Measurements from ENCODE around the gene ITPA. TPM values are rescaled to one million over a fixed set of nuclear protein-coding genes. Genes with fewer than 3 reads are reported as not detected.
"Not testable (repeated sequence)": the region's sequence is repeated elsewhere in the genome, so short reads cannot be mapped to it uniquely, and the experiment has no call there.

ITPA gene
- total RNA-seq, 2 experiments from 2014 or later = 86.8 to 94.7 TPM

DNA sequence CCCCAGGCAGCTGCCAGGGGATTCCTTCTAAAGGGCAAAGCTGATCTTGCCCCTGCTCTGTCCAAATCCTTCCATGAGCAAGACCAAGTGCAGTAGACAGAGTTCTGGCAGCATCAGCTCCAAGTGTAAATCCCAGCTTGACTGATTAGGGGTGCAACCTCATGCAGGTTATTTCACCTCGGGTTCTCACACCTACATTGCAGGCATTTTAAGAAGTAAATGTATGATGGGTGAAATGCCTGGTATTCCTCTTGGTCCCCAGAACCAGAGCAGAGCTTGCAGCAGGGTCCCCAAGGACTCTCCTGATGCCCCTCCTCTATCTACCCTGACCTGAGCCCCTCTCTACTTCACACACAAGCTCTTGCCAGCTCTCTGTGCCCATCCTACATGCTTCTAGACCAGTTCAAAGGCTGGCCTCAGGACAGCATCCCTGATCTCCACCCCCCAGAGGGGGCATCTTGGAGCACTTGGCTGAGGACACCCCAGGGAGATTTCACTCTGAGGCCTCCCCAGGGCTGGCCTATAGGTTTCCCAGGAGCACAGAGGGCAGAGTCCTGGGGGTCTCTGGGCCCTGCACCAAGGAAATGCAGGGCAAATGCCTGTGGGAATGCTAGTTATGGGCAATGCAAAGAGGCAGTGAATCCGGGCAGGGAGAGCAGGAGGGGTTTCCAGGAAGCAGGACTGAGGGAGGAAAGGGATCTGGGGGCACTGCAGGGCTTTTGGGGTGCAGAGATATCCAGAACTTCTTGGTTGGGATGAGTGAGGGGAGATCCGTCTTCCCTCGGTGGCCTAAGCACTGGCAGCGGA is 37.0 kb upstream of the ITPA start:
- CTCF ChIA-PET = no interaction called here
- POLR2A ChIA-PET = interaction anchor here (0.6 kb wide), 1 partner anchor 721 kb away, joined by 6 read pairs; no protein-coding TSS in a partner anchor

DNA sequence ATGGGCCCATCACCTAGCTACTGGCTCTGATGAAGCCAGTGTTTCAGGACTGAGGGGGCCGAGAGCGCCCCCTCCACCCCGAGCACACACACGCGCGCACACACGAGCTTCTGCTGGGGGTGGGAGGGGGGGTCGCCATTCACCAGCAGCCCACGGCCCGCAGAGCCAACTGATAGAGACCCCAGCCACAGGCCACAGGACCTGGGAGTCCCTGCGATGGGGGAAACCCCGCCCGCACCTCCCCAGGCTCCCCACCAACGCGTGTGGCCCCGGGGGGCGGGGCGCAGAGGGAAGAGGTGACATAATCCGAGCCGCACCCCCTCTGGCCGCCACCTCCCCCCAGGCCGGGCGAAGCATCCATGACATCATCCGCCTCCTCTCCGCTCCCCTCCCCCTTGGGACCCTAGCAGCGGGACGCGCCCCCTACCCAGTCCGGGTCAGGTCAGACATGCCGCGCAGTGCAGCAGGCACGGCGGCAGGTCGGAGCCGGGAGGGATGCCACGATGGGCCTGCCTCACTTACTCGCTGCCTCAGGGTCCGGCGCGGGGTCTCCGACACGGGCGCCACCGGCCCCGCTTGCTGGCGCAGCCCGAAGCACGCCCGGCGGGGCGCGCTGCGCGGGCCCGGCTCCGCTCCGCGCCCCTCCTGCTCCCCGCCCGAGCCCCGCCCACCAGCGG is 36.2 kb upstream of the ITPA start, which contains the start of gene LZTS3:
Gene LZTS3 (minus strand): TSS at position 617 of the 677 bp plus-strand sequence. CDS start 6,386 bp downstream, outside the sequence.
- CTCF ChIA-PET = no interaction called here

GRCh38 chr20:3173610-3174441 is 35.5 kb upstream of the ITPA start:
- CTCF ChIA-PET = no interaction called here
- POLR2A ChIA-PET = no interaction called here

More for the DNA sequence above, 36.2 kb upstream of the ITPA start, which contains the start of gene LZTS3:
- POLR2A ChIA-PET = interaction anchor here (0.6 kb wide), 1 partner anchor 720 kb away, joined by 6 read pairs; no protein-coding TSS in a partner anchor

DNA sequence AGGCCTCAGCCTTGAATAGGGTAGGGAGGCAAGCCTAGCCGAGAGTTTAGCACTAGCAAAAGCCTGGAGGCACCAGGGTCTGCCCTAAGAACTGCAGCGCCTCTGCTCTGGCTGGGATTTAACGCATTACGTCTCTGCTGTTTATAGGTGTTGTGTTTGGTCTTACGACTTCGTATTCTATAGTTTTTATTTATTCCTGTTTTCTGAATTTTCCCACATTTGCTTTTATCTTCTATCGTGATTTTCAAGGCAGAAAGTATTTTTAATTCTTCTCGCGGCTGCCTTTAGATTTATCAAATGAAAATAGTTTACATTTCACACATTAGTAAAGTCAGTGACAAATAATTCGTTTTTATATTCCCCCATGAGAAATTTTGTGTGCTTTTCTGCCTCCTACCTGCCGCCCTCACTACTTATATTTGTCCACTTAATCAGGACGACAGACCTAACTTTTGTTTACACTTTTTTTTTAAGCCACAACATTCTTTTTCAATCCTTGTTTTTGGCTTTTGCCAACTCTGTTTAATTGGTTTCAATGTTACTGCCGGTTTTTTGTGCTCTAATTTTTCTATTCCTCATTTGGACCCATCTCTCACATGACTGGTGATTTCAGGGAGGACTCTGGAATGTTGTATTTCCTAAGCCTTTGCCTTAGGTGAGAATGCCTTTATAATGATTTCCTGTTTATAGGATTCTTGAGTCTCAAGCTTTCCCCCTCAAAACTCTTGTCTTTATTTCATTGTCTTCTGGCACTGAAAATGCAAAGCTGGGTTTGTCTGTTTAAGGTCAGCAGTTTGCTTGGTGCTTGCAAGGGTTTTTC is 34.6 kb upstream of the ITPA start:
- CTCF ChIA-PET = no interaction called here
- POLR2A ChIA-PET = no interaction called here

- ChIA-PET POLR2A (no interaction called here), CTCF (no interaction called here)
These were observed 34.0 kb upstream of the ITPA start for GRCh38 chr20:3175270-3175669.

DNA sequence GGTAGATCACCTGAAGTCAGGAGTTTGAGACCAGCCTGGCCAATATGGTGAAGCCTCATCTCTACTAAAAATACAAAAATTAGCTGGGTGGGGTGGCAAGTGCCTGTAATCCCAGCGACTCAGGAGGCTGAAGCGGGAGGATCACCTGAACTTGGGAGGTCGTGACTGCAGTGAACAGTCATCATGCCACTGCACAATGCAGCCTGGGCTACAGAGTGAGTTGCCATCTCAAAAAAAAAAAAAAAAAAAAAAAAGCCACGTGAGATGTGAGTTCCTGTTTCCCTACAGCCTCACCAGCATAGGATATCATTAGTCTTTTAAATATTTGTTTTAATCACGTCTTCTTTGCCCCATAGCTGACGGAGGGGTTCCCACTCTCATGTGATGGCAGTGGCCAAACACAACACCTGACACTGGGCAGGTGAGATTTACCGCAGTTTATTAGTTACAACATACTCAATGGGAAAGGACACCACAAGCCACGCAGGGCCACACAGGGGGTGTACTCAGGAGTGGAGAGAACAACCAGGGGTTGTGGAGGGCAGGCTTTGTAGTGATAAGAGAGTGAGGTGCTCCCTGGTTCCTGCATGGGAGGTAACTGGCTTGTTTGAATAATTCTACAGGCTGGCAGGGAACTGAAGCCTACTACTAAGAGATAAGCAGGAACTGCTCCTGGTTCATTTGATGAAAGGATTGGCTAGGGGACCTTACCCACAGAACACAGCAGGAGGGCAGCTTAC is 31.4 kb upstream of the ITPA start:
- ChIA-PET POLR2A (no interaction called here), CTCF (no interaction called here)

DNA sequence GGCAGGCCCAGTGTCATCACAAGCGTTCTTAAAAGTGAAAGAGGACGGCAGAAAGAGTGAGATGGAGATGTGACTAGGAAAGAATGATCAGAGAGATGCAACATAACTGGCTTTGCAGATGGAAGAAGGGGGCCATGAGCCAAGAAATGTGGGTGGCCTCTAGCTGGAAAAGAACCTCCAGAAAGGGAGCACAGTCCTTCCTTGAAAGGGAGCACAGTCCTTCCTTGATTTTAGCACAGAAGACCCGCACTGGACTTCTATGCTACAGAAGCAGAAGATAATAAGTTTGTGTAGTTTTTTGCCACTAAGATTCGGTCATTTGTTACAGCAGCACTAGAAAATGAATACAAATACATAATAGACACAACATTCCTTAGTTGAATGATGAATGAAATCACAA is 29.0 kb upstream of the ITPA start:
- POLR2A ChIA-PET = no interaction called here
- CTCF ChIA-PET = no interaction called here

DNA sequence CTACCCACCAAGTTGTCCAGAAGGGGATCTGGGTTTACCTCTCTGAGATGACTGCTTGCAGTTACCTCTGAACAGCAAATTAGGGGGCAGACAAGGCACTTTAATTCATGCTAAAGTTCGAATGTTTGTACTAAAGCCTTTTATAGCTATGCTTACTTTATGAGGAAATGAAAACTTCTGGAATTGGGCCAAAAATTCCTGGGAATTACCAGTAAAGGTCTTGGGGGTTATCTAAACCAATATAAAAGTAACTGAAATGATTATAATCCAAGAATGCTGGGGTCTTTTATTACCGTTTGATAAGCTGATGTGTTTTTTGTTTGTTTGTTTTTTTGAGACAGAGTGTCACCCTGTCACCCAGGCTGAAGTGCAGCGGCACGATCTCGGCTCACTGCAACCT is 28.0 kb upstream of the ITPA start:
- ChIA-PET CTCF (no interaction called here), POLR2A (no interaction called here)

GRCh38 chr20:3182429-3182828 is 26.9 kb upstream of the ITPA start:
- POLR2A ChIA-PET, CTCF ChIA-PET: not testable (repeated sequence)

DNA sequence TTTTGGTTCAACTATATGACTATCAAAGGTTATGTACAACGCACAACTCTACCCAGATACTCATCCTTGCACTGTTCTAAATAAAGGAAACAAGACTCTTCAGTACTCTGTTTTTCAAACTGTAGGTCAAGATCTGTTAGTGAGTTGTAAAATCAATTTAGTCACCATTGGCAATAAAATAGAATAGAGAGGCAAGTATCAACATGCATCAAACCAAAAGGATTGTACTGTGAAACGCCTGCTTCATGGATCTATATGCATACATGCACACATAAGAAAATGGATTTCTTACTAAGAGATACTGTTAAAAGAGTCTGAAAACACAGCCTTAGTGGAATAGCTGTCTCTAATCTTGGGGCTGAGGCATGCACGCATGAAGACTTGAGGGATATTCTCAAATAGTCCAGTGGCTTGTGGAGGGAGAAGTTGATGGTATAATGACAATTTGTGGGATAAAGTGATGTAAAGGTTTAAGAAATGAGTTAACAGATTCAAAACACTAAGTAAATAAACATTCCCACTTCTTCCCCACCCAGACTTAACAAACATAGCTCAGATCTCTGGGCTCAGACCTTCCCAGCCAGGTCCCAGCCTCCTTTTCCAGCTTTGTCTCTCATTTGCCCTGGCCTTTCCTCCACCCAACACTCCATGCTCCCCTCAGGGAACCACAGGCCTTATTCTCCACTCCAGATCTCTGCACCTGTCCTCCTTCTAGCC is 25.2 kb upstream of the ITPA start:
- CTCF ChIA-PET = interaction anchor here (0.6 kb wide), 1 partner anchor 27 kb away, joined by 3 read pairs; no protein-coding TSS in a partner anchor
- POLR2A ChIA-PET = no interaction called here

GRCh38 chr20:3187861-3188260 is 21.4 kb upstream of the ITPA start:
- CTCF ChIA-PET, POLR2A ChIA-PET: not testable (repeated sequence)

- ChIA-PET CTCF (no interaction called here), POLR2A (no interaction called here)
These were observed 20.4 kb upstream of the ITPA start for GRCh38 chr20:3188823-3189413.

DNA sequence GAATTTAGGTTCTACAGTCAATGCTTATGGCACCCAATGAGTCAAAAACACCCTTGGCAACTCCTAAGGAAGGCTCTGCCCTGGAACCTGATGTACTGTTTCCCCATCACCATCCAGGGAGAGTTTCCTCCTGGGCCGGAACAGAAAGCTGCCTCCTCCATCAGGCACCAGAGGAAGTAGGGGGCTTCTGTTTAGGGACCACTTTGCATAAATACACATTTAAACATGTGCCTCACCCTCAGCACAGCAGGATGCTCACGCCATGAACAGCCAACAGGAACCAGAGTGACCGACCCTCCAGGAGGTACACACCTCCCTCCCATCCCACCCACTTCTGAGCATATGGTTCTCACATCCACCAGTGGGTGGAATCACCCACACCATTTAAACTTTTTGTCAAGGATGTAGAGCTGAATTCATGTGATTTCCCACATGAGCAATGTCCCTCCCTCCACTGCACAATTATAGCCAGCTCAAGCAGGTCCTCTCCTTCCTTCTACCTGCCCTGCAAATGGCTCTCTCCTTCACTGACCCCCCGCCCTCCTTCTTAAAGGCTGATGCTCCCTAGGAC is 19.7 kb upstream of the ITPA start:
- ChIA-PET CTCF (no interaction called here), POLR2A (interaction anchor here (1.3 kb wide), 1 partner anchor 13 kb away, joined by 4 read pairs; no protein-coding TSS in a partner anchor)

DNA sequence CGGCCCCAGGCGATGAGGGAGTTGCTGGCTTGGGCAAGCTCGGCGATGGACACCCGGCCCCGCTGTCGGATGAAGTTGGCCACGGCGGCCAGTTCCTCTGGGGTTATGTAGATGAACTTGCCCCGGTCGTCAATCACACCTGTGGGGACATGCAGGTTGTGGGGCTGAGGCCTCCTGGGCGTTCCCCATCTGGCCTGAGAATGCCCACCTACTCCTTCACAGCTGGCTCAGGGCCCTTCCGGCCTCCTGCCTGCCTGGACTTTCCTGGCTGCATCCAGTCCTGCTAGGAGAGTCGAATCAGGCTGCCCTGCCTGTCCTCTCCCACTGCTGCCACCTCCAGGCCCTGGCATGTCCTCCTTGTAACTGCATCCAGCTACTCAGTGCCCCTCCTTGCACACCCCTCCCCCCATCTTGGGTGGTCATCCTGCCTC is 18.6 kb upstream of the ITPA start:
- CTCF ChIA-PET = interaction anchor here (0.6 kb wide), 1 partner anchor 28 kb away, joined by 3 read pairs; no protein-coding TSS in a partner anchor
- POLR2A ChIA-PET = interaction anchor here (0.7 to 1.3 kb wide), 2 partner anchors 12 to 621 kb away, joined by 3 to 4 read pairs; no protein-coding TSS in a partner anchor

- CTCF ChIA-PET = no interaction called here
- POLR2A ChIA-PET = no interaction called here
These were observed 16.9 kb upstream of the ITPA start for GRCh38 chr20:3192226-3193015.

DNA sequence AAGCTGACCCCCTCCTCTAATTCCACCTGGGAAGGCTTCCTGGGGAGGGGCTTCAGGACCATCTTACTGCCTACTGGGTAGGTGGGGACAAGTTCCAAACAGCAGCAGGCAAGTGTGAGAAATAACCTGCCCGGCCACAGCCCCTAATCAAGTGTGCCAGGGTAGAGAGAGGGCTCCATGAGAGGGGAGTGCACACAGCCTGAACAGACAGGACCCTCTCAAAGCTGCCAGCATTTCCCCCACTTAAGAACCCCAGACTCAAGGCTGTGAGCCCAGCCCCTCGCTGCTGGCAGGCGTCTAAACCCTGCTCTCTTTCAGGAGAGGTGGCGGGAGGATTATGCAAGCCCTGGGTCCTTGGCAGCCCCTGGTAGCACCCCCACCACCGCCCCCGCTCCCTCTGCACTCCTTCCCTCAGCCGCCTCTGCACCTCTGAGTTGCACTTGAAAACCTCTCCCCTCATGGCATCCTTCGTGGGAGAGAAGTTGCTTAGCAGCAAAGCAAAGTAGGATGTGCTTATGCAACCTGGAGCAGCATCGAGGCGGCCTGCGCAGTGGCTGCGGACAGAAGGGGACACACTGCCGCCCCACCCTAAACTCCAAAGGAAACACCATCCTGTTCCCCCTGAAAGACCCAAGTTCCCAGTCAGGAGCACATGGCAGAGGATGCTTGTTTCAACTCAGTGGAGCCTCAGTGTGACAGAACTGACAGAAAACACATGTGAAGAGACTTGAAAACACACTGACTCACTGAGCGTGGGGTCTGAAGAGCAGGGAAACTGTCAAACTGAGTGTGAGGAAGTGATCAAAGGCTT is 15.3 kb upstream of the ITPA start:
- POLR2A ChIA-PET = interaction anchor here (1.0 kb wide), 1 partner anchor 10 kb away, joined by 3 read pairs; no protein-coding TSS in a partner anchor
- CTCF ChIA-PET = no interaction called here

All from activated CD8-positive, alpha-beta memory T cell treated with anti-CD3 and anti-CD28 coated beads for 36 hours (primary cell).